ENCODE data around the gene CALB2. TPM values are rescaled to one million over a fixed set of nuclear protein-coding genes. Genes with fewer than 3 reads are reported as not detected.
A peak's percentile ranks its signal among the peaks of the same experiment; 100 is the strongest.
"Not testable (repeated sequence)": the region's sequence is repeated elsewhere in the genome, so short reads cannot be mapped to it uniquely, and the experiment has no call there.

CALB2 gene, protein sequence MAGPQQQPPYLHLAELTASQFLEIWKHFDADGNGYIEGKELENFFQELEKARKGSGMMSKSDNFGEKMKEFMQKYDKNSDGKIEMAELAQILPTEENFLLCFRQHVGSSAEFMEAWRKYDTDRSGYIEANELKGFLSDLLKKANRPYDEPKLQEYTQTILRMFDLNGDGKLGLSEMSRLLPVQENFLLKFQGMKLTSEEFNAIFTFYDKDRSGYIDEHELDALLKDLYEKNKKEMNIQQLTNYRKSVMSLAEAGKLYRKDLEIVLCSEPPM
- polyA plus RNA-seq (2011; rRNA removed) (2.3 and 3.7 TPM in 2 replicates), polyA plus RNA-seq (2017; fragmentation: RNase III; extraction: RNeasy Plus Mini Kit Qiagen cat#74134 plus additional on column Dnase treatment) (4.6 to 10.1 TPM (median 6.4 TPM) in 3 replicates), polyA minus RNA-seq (2011; rRNA and poly(A)+ RNA removed) (0.78 and 1.3 TPM in 2 replicates)
- polyA plus RNA-seq (2012; cell fraction: cytosol; rRNA removed) = 4.3 and 4.7 TPM in 2 replicates
- polyA plus RNA-seq (2012; cell fraction: nucleus; rRNA removed) = 3.5 and 4.1 TPM in 2 replicates

DNA sequence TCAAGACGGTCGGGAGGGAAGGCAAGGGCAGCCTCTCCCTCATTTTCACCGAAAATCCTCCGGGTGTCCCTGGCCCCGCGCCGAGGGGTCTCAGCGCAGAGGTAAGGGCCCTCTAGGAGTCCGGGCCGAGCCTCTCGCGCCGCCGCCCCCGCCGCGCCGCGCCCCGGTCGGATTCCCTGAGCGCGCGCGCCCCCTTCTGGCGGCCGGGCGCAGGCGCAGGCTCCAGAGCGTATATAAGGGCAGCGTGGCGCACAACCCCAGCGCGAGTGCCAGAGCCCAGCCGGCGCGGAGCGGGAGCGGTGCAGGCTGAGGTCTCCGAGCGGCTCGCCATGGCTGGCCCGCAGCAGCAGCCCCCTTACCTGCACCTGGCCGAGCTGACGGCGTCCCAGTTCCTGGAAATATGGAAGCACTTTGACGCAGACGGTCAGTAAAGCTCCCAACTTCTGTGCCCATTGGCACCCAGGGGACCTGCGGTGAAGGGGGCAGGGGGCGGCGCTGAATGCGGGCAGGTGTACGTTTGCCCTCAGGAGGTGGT is at the start of gene CALB2:
CALB2 (plus strand) TSS at position 260 of the 535 bp plus-strand sequence; CDS start at position 330, 70 bp downstream.
- ChIA-PET POLR2A (interaction anchor here (0.6 kb wide), 1 partner anchor 69 kb away, joined by 8 read pairs; the partner anchor contains the start of gene CMTR2), CTCF (interaction anchor here (0.7 to 3.6 kb wide), 28 partner anchors 9 to 704 kb away, joined by 3 to 33 read pairs (median 4); no protein-coding TSS in a partner anchor)
- TF ChIP-seq, protein P1, sequence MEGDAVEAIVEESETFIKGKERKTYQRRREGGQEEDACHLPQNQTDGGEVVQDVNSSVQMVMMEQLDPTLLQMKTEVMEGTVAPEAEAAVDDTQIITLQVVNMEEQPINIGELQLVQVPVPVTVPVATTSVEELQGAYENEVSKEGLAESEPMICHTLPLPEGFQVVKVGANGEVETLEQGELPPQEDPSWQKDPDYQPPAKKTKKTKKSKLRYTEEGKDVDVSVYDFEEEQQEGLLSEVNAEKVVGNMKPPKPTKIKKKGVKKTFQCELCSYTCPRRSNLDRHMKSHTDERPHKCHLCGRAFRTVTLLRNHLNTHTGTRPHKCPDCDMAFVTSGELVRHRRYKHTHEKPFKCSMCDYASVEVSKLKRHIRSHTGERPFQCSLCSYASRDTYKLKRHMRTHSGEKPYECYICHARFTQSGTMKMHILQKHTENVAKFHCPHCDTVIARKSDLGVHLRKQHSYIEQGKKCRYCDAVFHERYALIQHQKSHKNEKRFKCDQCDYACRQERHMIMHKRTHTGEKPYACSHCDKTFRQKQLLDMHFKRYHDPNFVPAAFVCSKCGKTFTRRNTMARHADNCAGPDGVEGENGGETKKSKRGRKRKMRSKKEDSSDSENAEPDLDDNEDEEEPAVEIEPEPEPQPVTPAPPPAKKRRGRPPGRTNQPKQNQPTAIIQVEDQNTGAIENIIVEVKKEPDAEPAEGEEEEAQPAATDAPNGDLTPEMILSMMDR (IDR thresholded peaks at IDR 0.05) = peak; percentile 97
- TF ChIP-seq ZSCAN20 (CRISPR knock-in tag; IDR thresholded peaks at IDR 0.05) = no peak
- peak; percentile 81 to 94 for TF ChIP-seq RAD21 (conservative IDR thresholded peaks at IDR 0.05 in 1 of 2, IDR thresholded peaks at IDR 0.05 in 1 of 2)
- 0 out of 2 replicates have a peak, but pooled peaks have one; percentile 45 for TF ChIP-seq MAZ (IDR thresholded peaks at IDR 0.05; ENCODE audit: borderline replicate concordance, low read depth, low read length)
- TF ChIP-seq NR3C1 (IDR thresholded peaks at IDR 0.05) = no peak
- peak; percentile 88 for TF ChIP-seq SMC3 (IDR thresholded peaks at IDR 0.05)
- no peak for TF ChIP-seq EHF (CRISPR knock-in tag; IDR thresholded peaks at IDR 0.05)
- TF ChIP-seq NPAS2 (CRISPR knock-in tag; IDR thresholded peaks at IDR 0.05; ENCODE audit: borderline replicate concordance) = no peak
- TF ChIP-seq MYC (IDR thresholded peaks at IDR 0.05; ENCODE audit: borderline replicate concordance, low read length) = peak; percentile 65; the same call in 1 of the 2 replicates
- TF ChIP-seq, protein P2, sequence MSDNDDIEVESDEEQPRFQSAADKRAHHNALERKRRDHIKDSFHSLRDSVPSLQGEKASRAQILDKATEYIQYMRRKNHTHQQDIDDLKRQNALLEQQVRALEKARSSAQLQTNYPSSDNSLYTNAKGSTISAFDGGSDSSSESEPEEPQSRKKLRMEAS (IDR thresholded peaks at IDR 0.05) = peak; percentile 49
- DNase-seq (ENCODE audit: low read depth in 1 of 2, low spot score in 1 of 2) (peak; percentile 46 to 58), FAIRE-seq (no peak), ATAC-seq (peak; percentile 77 to 93)
- H3K4me3 ChIP-seq = peak within 1 kb of the TSS; percentile 36
- H3K27ac ChIP-seq = peak within 1 kb of the TSS; percentile 49 to 74; a peak in 5 of 6 replicates
- peaks cover 30% of the 10 kb centered on the region for H3K4me1 ChIP-seq
- 3% methylated on average over 16 of the region's 53 CpGs for WGBS (ENCODE audit: missing lambda C conversion rate)
- peak within 1 kb of the TSS; percentile 96 for H3K4me2 ChIP-seq
- H3K9me3 ChIP-seq = no peaks in the 10 kb centered on the region

DNA sequence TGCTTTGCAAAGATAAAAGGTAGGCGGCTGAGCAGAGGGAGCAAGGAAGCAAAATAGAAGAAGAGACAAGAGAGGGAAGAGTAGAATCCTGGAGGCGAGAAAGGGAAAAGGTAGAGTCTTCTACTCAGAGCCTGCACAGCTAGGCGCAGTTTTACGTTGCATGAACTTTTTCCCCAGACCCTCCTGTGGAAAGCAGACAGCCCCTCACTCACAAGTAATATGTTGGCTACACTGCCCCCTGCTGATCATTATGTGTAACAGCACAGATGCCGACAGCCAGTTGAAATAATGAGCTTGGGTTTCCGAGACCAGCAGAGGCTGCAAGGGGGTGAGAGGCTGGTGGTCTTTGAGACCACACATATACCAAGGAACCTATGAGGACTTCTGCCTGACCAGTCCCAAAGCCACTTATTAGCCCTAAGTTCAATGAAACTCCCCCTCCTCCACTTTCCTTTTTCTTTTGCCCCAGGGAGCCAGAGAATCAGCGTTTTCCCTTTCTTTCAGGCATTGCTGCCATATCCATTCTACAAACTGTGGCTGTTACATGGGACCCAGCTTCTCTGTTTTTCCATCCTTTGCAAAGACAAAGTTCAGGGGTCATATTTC is 46.9 kb upstream of the CALB2 start:
- H3K27ac ChIP-seq = no peak overlapping the region
- 7% methylated on average over 7 of the region's 7 CpGs for WGBS (ENCODE audit: missing lambda C conversion rate)

DNA sequence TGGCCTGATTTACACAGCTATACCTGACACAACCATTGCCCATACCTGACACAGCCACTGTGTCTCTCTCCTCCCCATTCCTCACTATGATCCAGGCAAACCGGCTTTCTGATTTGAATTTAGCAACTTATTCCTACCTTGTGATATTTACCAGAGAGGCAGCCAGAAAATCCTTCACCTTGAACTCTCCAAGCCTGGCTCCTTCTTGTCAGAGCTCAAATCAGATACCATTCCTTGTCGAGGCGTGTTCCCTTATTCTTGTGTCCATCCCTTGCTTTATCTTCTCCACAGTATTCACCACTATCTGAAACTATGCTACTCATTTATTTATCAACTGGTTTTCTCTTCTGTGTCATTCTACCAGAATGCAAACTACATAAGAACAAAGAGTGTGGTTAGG is 44.9 kb upstream of the CALB2 start:
- H3K4me3 ChIP-seq; H3K9me3 ChIP-seq; ATAC-seq; FAIRE-seq; H3K4me1 ChIP-seq; H3K4me2 ChIP-seq; H3K27ac ChIP-seq; DNase-seq (ENCODE audit: low read depth in 1 of 2, low spot score in 1 of 2); POLR2A ChIA-PET: not testable (repeated sequence)
- CTCF ChIA-PET = interaction anchor here (1.1 kb wide), 1 partner anchor 11 kb away, joined by 3 read pairs; no protein-coding TSS in a partner anchor
- 3% methylated on average over 3 of the region's 3 CpGs for WGBS (ENCODE audit: missing lambda C conversion rate)

More for the DNA sequence above, 46.9 kb upstream of the CALB2 start:
- ChIA-PET CTCF (interaction anchor here (0.6 to 2.7 kb wide), 19 partner anchors 9 to 188 kb away, joined by 3 to 10 read pairs (median 5); partner anchors contain the start of gene CALB2), POLR2A (no interaction called here)
- H3K9me3 ChIP-seq = no peaks in the 10 kb centered on the region
- DNase-seq (ENCODE audit: low read depth in 1 of 2, low spot score in 1 of 2) = peak; percentile 13 to 17
- TF ChIP-seq RAD21 (conservative IDR thresholded peaks at IDR 0.05 in 1 of 2, IDR thresholded peaks at IDR 0.05 in 1 of 2) = peak; percentile 54 to 64
- TF ChIP-seq, protein P1 (IDR thresholded peaks at IDR 0.05) = peak; percentile 63
- peak; percentile 70 for TF ChIP-seq SMC3 (IDR thresholded peaks at IDR 0.05)
- TF ChIP-seq HOXB5 (CRISPR knock-in tag; IDR thresholded peaks at IDR 0.05) = no peak
- no peaks in the 10 kb centered on the region for H3K4me1 ChIP-seq
- no peak overlapping the region for H3K4me2 ChIP-seq
- ATAC-seq = peak in 1 of 2 experiments; percentile 47; a peak in 4 of 6 replicates
- H3K4me3 ChIP-seq = no peak overlapping the region
- FAIRE-seq = no peak
